Pancreas (tissue), 10 donors: ENCODE measurements around the gene MEGF6. TPM values are rescaled to one million over a fixed set of nuclear protein-coding genes. Genes with fewer than 3 reads are reported as not detected.
"Not testable (repeated sequence)": the region's sequence is repeated elsewhere in the genome, so short reads cannot be mapped to it uniquely, and the experiment has no call there.

Experiments
- ATAC-seq, 4 donors: fragments of 200-7000 bp; cut with Tn5 transposase; one replicate each; pipeline versions ENCODE4 v1.8.0 to v1.9.1; 2020; ENCODE audit warnings: mild to moderate bottlenecking in 4 of 4, moderate library complexity in 4 of 4
- DNase-seq, 6 donors: peaks; one replicate each; pipeline ENCODE4 v3.0.0-alpha.2; 2020
- FAIRE-seq: peaks from 2 replicates; lab custom pipeline; 2012; peaks lifted over from hg19 to GRCh38; lab: Jason Lieb, UNC
- H3K27ac ChIP-seq, 4 donors: fragments of 200-600 bp; sonication (generic); 1 replicate in 3 of 4; 2 replicates in 1 of 4; pipeline versions ENCODE4 v1.5.0 to v1.8.0; 2020
- H3K27me3 ChIP-seq, 4 donors: fragments of 200-600 bp; one replicate each; pipeline ENCODE4 v1.8.0; 2021
- H3K36me3 ChIP-seq, 3 donors: fragments of 200-600 bp; sonication (generic) in 1 of 3; one replicate each; pipeline versions ENCODE4 v1.5.0 to v1.8.0; 2020 to 2021
- H3K4me1 ChIP-seq, 3 donors: fragments of 200-600 bp; one replicate each; pipeline ENCODE4 v1.8.0; 2021
- H3K4me3 ChIP-seq, 4 donors: fragments of 200-600 bp; sonication (generic) in 2 of 4; one replicate each; pipeline versions ENCODE4 v1.5.0 to v1.8.0; 2020 to 2021
- H3K9me3 ChIP-seq, 4 donors: fragments of 200-600 bp; one replicate each; pipeline ENCODE4 v1.8.0; 2021
- WGBS, 2 donors: extraction: QIAGEN DNeasy Blood & Tissue Kit; methylation state at CpG; one replicate each; pipeline ENCODE4 v1.1.7; 2013; 5-methylcytosine and 5-hydroxymethylcytosine counted together
- intact Hi-C, 3 donors: fragments of 100-400 bp; cut with DNase I; formaldehyde crosslinking; loops; one replicate each; pipeline versions ENCODE4 v1.11.1 to v1.14.2; 2022
- polyA plus RNA-seq, 2 donors: library from polyadenylated mRNA; stranded (reverse); fragments of 200-250 nt; gene quantifications; one replicate each; pipeline ENCODE4 v1.2.3, GENCODE V29; 2013
- total RNA-seq, 6 donors: library from RNA; stranded (reverse); fragmentation: NEBNext Ultra II Directional in 4 of 6; extraction: Animal tissue kit (Norgen Biotek cat#: 25700) in 4 of 6; gene quantifications; one replicate each; pipeline versions ENCODE4 v1.2.1 to v1.2.4, GENCODE V29; 2021 to 2023
- TF ChIP-seq, protein P1 (sequence below), 4 donors: fragments of 200-600 bp; sonication (generic) in 3 of 4; IDR thresholded peaks; one replicate each; pipeline versions ENCODE4 v1.5.0 to v1.8.0; 2021; ENCODE audit warnings: antibody characterized with exemption in 4 of 4
- donor health status: healthy with polysubstance abuse.
- donor health status: DM: no; HTN: no; CAD: no; lungs with moderate emphysema.
- donor health status: DM: no; HTN: no; CAD: no.
- donor health status: control.
- donor health status: control.
- donor health status: Bipolar disorder and iron deficiency.
- donor health status: DM: yes; HTN: yes; CAD: no.
- donor health status: DM: no; HTN: no; CAD: no.
- donor health status: DM: no; HTN: no; CAD: no.
- donor health status: DM: yes; HTN: yes; CAD: no.

MEGF6 gene
- total and polyA plus RNA-seq, 8 donors, result 2.6 to 20.0 (median 8.4) TPM

GRCh38 chr1:3623441-3624199, 12.3 kb upstream of the MEGF6 start:
- DNase-seq (peak in 2 of 6 donors; percentile 33 to 62), ATAC-seq (no peak), FAIRE-seq (no peak)
- WGBS, 2 donors, result 23 to 29% methylated on average over 23 of the region's 23 CpGs
- Histone ChIP-seq H3K27me3 (no peaks in the 10 kb centered on the region), H3K4me1 (peaks cover 0 to 15% (median 13%) of the 10 kb centered on the region in 3 donors), H3K36me3 (peaks cover 0 to 9% (median 4%) of the 10 kb centered on the region in 3 donors), H3K4me3 (peak overlapping the region; percentile 66 to 99 (median 86)), H3K9me3 (no peaks in the 10 kb centered on the region), H3K27ac (no peak overlapping the region)
- intact Hi-C loops, result loop anchor here in 2 of 3 donors (2.0 to 10.0 kb wide), 3 partner anchors 131 to 169 kb away; partner anchors contain the start of gene ARHGEF16 (in 1 of the 2)
- TF ChIP-seq, protein P1, sequence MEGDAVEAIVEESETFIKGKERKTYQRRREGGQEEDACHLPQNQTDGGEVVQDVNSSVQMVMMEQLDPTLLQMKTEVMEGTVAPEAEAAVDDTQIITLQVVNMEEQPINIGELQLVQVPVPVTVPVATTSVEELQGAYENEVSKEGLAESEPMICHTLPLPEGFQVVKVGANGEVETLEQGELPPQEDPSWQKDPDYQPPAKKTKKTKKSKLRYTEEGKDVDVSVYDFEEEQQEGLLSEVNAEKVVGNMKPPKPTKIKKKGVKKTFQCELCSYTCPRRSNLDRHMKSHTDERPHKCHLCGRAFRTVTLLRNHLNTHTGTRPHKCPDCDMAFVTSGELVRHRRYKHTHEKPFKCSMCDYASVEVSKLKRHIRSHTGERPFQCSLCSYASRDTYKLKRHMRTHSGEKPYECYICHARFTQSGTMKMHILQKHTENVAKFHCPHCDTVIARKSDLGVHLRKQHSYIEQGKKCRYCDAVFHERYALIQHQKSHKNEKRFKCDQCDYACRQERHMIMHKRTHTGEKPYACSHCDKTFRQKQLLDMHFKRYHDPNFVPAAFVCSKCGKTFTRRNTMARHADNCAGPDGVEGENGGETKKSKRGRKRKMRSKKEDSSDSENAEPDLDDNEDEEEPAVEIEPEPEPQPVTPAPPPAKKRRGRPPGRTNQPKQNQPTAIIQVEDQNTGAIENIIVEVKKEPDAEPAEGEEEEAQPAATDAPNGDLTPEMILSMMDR (IDR thresholded peaks at IDR 0.05), result no peak

GRCh38 chr1:3622102-3622501, 10.8 kb upstream of the MEGF6 start:
- intact Hi-C loops, result loop anchor here in 2 of 3 donors (2.0 to 10.0 kb wide), 3 partner anchors 130 to 167 kb away; partner anchors contain the start of gene ARHGEF16 (in 1 of the 2)
- ATAC-seq, result not testable (repeated sequence)
- WGBS, 2 donors, result 77 to 85% methylated on average over 9 of the region's 9 CpGs

DNA sequence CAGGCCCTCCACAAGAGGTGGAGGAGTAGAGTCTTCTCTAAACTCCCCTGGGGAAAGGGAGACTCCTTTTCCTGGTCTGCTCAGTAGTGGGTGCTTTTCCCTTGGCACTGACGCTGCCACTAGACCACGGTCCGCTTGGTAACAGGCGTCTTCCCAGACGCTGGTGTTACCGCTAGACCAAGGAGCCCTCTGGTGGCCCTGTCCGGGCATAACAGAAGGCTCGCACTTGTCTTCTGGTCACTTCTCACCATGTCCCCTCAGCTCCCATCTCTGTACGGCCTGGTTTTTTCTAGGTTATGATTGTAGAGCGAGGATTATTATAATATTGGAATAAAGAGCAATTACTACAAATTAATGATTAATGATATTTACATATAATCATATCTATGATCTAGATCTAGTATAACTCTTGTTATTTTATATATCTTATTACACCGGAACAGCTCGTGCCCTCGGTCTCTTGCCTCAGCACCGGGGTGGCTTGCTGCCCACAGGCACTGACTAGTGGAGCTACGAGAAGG, 9.9 kb upstream of the MEGF6 start:
- DNase-seq (peak in 2 of 6 donors; percentile 46 to 49), FAIRE-seq (peak; percentile 78)
- WGBS, 2 donors, result 20 to 26% methylated on average over 12 to 15 of the region's 15 CpGs
- H3K4me1 ChIP-seq, result peaks cover 0 to 15% (median 13%) of the 10 kb centered on the region in 3 donors
- not testable (repeated sequence) for H3K36me3 ChIP-seq, H3K27ac ChIP-seq, ATAC-seq, H3K27me3 ChIP-seq, H3K9me3 ChIP-seq, H3K4me3 ChIP-seq
- intact Hi-C loops, result loop anchor here in 2 of 3 donors (5.0 to 10.0 kb wide), 2 partner anchors 129 to 166 kb away; partner anchors contain the start of gene ARHGEF16 (in 1 of the 2)
- TF ChIP-seq, protein P1 (IDR thresholded peaks at IDR 0.05), result peak; percentile 42 to 63 (median 50)

More at GRCh38 chr1:3622102-3622501, 10.8 kb upstream of the MEGF6 start:
- not testable (repeated sequence) for H3K9me3 ChIP-seq, H3K27me3 ChIP-seq, FAIRE-seq, H3K4me3 ChIP-seq, H3K36me3 ChIP-seq, H3K27ac ChIP-seq
- H3K4me1 ChIP-seq, result peaks cover 0 to 15% (median 13%) of the 10 kb centered on the region in 3 donors
- peak in 1 of 6 donors; percentile 19 for DNase-seq

DNA sequence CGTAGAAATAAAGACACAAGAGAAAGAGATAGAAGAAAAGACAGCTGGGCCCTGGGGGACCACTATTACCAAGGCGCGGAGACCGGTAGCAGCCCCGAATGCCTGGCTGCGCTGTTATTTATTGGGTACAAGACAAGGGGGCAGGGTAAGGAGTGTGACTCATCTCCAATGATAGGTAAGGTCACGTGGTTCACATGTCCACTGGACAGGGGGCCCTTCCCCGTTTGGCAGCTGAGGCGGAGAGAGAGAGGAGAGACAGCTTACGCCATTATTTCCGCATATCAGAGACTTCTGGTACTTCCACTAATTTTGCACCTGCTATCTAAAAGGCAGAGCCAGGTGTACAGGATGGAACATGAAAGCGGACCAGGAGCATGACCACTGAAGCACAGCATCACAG, 9.4 kb upstream of the MEGF6 start:
- FAIRE-seq, result no peak
- peak in 1 of 6 donors; percentile 18 for DNase-seq
- no peaks in the 10 kb centered on the region for H3K36me3 ChIP-seq
- H3K9me3 ChIP-seq, result no peaks in the 10 kb centered on the region
- no peak for ATAC-seq
- WGBS, 2 donors, result 72 to 83% methylated on average over 12 of the region's 12 CpGs
- no peak overlapping the region for H3K4me3 ChIP-seq
- no peak overlapping the region for H3K27ac ChIP-seq
- H3K27me3 ChIP-seq, result no peaks in the 10 kb centered on the region
- TF ChIP-seq, protein P1 (IDR thresholded peaks at IDR 0.05), result no peak
- intact Hi-C loops, result loop anchor here in 2 of 3 donors (5.0 to 10.0 kb wide), 2 partner anchors 128 to 166 kb away; partner anchors contain the start of gene ARHGEF16 (in 1 of the 2)
- H3K4me1 ChIP-seq, result peaks cover 0 to 11% (median 9%) of the 10 kb centered on the region in 3 donors

- WGBS, 2 donors, result 14 to 15% methylated on average over 17 to 21 of the region's 21 CpGs
- H3K4me1 ChIP-seq, result peaks cover 0 to 9% (median 8%) of the 10 kb centered on the region in 3 donors
- H3K4me3 ChIP-seq, result no peak overlapping the region
- H3K27ac ChIP-seq, result no peak overlapping the region
- TF ChIP-seq, protein P1 (IDR thresholded peaks at IDR 0.05), result peak; percentile 61 to 83 (median 73)
- H3K9me3 ChIP-seq, result no peaks in the 10 kb centered on the region
- FAIRE-seq, result no peak
- intact Hi-C loops, result no loop called here
- DNase-seq, result peak in 5 of 6 donors; percentile 55 to 74 (median 61)
- no peaks in the 10 kb centered on the region for H3K27me3 ChIP-seq
- H3K36me3 ChIP-seq, result no peaks in the 10 kb centered on the region
- ATAC-seq, result peak; percentile 76 to 94 (median 89)
These were observed 7.8 kb upstream of the MEGF6 start for GRCh38 chr1:3618881-3619671.
